K562 (cell line): Measurements from ENCODE around the gene LMBR1. TPM values are rescaled to one million over a fixed set of nuclear protein-coding genes. Genes with fewer than 3 reads are reported as not detected.
A peak's percentile ranks its signal among the peaks of the same experiment; 100 is the strongest.

Source experiments
- ATAC-seq: fragments of 200-7000 bp; cut with Tn5 transposase; 3 replicates; pipeline ENCODE4 v1.9.1; 2020; ENCODE audit warnings: moderate library complexity
- BruUV-seq: library from RNA; stranded (reverse); fragments of 400-500 nt; replicated peaks from 2 replicates; lab custom pipeline; 2021; lab: Mats Ljungman, UMichigan
- CTCF ChIA-PET: fragments of 300-600 bp; formaldehyde crosslinking; extraction: SDS; loops from one replicate; lab custom pipeline; 2021; ENCODE audit warnings: low intra/inter-chr PET ratio; lab: Yijun Ruan, JAX
- POLR2A ChIA-PET: fragments of 300-600, 350-650 bp; sonication (Branson Sonifier 250); formaldehyde crosslinking; extraction: SDS; loops from one replicate; lab custom pipeline; 2021; ENCODE audit warnings: antibody characterized with exemption, inconsistent platforms; lab: Yijun Ruan, JAX
- DNase-seq, 4 experiments: peaks; one replicate each; pipeline versions ENCODE4 v3.0.0 to v3.0.0-alpha.2; 2011 to 2018; ENCODE audit warnings: low spot score in 3 of 4, mixed read lengths in 3 of 4; ENCODE audit errors: extremely low read depth in 1 of 4
- FAIRE-seq: peaks from 2 replicates; lab custom pipeline; 2011; peaks lifted over from hg19 to GRCh38; lab: Jason Lieb, UNC
- H2AFZ ChIP-seq: 2 replicates; pipeline ENCODE4 v1.6.0; 2011; ENCODE audit warnings: low read depth, low read length, control low read depth, inconsistent platforms
- H3K27ac ChIP-seq: fragments of 200-600 bp; 3 replicates; pipeline ENCODE4 v1.8.0; 2011; ENCODE audit warnings: low read depth, mild to moderate bottlenecking, control low read depth, inconsistent platforms, low read length, moderate library complexity, mixed read lengths; ENCODE audit errors: extremely low read depth
- H3K27me3 ChIP-seq, 2 experiments: fragments of 300-600 bp in 1 of 2; 2 replicates in 1 of 2; 3 replicates in 1 of 2; pipeline versions ENCODE4 v1.6.0 to v1.8.0; 2011; ENCODE audit warnings: inconsistent platforms in 2 of 2, low read length in 2 of 2, mild to moderate bottlenecking in 1 of 2, mixed read lengths in 1 of 2, moderate library complexity in 1 of 2; ENCODE audit not compliant: control insufficient read depth in 2 of 2, insufficient read depth in 2 of 2
- H3K36me3 ChIP-seq: fragments of 300-600 bp; 3 replicates; pipeline ENCODE4 v1.8.0; 2011; ENCODE audit warnings: mild to moderate bottlenecking, low read length, inconsistent platforms; ENCODE audit not compliant: control insufficient read depth, insufficient read depth
- H3K4me1 ChIP-seq, 2 experiments: fragments of 200-600 bp in 1 of 2; replicated peaks in 1 of 2; 2 replicates in 1 of 2; 3 replicates in 1 of 2; pipeline versions ENCODE4 v1.5.1 to v1.8.0; 2011; ENCODE audit warnings: inconsistent platforms in 2 of 2, low read length in 2 of 2, mild to moderate bottlenecking in 1 of 2, mixed read lengths in 1 of 2, moderate library complexity in 1 of 2; ENCODE audit not compliant: control insufficient read depth in 2 of 2, insufficient read depth in 2 of 2
- H3K4me2 ChIP-seq: 2 replicates; pipeline ENCODE4 v1.6.1; 2011; ENCODE audit warnings: low read length, control low read depth, inconsistent platforms, mixed read lengths; ENCODE audit not compliant: insufficient read depth
- H3K4me3 ChIP-seq: fragments of 200-600 bp; sonication (generic), shearing (Covaris generic); 2 replicates; pipeline ENCODE4 v1.5.1; 2016; ENCODE audit warnings: control low read depth, inconsistent platforms
- H3K79me2 ChIP-seq: fragments of 200-600 bp; 3 replicates; pipeline ENCODE4 v1.8.0; 2011; ENCODE audit warnings: low read length, inconsistent platforms; ENCODE audit not compliant: control insufficient read depth, insufficient read depth
- H3K9ac ChIP-seq, 2 experiments: 2 replicates each; pipeline versions ENCODE4 v1.6.0 to v1.6.1; 2011; ENCODE audit warnings: low read depth in 2 of 2, low read length in 2 of 2, control low read depth in 1 of 2, inconsistent platforms in 1 of 2, mild to moderate bottlenecking in 1 of 2, mixed read lengths in 1 of 2; ENCODE audit not compliant: insufficient read depth in 1 of 2
- H3K9me1 ChIP-seq: one replicate; pipeline ENCODE4 v1.6.0; 2011; ENCODE audit warnings: inconsistent platforms, mild to moderate bottlenecking, low read length, moderate library complexity; ENCODE audit not compliant: control insufficient read depth, insufficient read depth
- H3K9me3 ChIP-seq: replicated peaks from 2 replicates; pipeline ENCODE4 v1.5.1; 2011; ENCODE audit warnings: low read depth, low read length, inconsistent platforms; ENCODE audit not compliant: control insufficient read depth, insufficient read depth
- H4K20me1 ChIP-seq: replicated peaks from 2 replicates; pipeline ENCODE4 v1.6.1; 2011; ENCODE audit warnings: low read length, inconsistent platforms, mixed read lengths; ENCODE audit not compliant: control insufficient read depth, insufficient read depth
- ADNP ChIP-seq: fragments of 200-800 bp; sonication (Bioruptor generic); IDR thresholded peaks from 2 replicates; pipeline ENCODE4 v1.6.1; 2016; ENCODE audit warnings: missing genetic modification characterization, missing compliant biosample characterization
- CBX1 ChIP-seq: sonication (generic); IDR thresholded peaks from 2 replicates; pipeline ENCODE4 v1.6.1; 2016; ENCODE audit warnings: antibody characterized with exemption, low read depth, mild to moderate bottlenecking
- CBX3 ChIP-seq, 2 experiments: IDR thresholded peaks; 1 replicate in 1 of 2; 2 replicates in 1 of 2; pipeline ENCODE4 v1.6.1; 2012; ENCODE audit warnings: inconsistent platforms in 2 of 2, low read length in 2 of 2, borderline replicate concordance in 1 of 2, control low read depth in 1 of 2
- DIDO1 ChIP-seq: fragments of 450-650 bp; IDR thresholded peaks from 2 replicates; pipeline ENCODE4 v1.6.1; 2016; ENCODE audit warnings: low read depth, missing biosample characterization, missing genetic modification characterization
- PCBP1 ChIP-seq: fragments of 200-400 bp; formaldehyde crosslinking; IDR thresholded peaks from 2 replicates; pipeline ENCODE4 v1.6.1; 2018; ENCODE audit warnings: mild to moderate bottlenecking, low read depth, low read length; ENCODE audit not compliant: poor library complexity, severe bottlenecking
- SAFB ChIP-seq: fragments of 200-400 bp; formaldehyde crosslinking; IDR thresholded peaks from 2 replicates; pipeline ENCODE4 v1.6.1; 2017; ENCODE audit warnings: low read depth, low read length, borderline replicate concordance
- ZNF407 ChIP-seq: fragments of 450-650 bp; IDR thresholded peaks from 2 replicates; pipeline ENCODE4 v1.6.1; 2016; ENCODE audit warnings: low read depth
- ZNF511 ChIP-seq: sonication (generic); formaldehyde crosslinking; IDR thresholded peaks from 2 replicates; pipeline ENCODE4 v1.8.0; 2022; ENCODE audit warnings: mild to moderate bottlenecking, missing genetic modification reagents
- ZNF668 ChIP-seq: fragments of 250-450 bp; sonication (Bioruptor Pico); IDR thresholded peaks from 2 replicates; pipeline ENCODE4 v1.8.0; 2022; ENCODE audit warnings: mild to moderate bottlenecking, inconsistent platforms
- WGBS: fragments of 100-300 bp; shearing (Covaris generic); methylation state at CpG from one replicate; pipeline ENCODE4 v1.1.6; 2016; ENCODE audit warnings: low coverage, mixed read lengths; ENCODE audit not compliant: insufficient coverage; ENCODE audit errors: missing lambda C conversion rate; 5-methylcytosine and 5-hydroxymethylcytosine counted together
- in situ Hi-C: fragments of 300-500 bp; cut with MboI; formaldehyde crosslinking; loops from 4 replicates; pipeline ENCODE4 v1.15.0; 2018; ENCODE audit warnings: inconsistent platforms, mixed read lengths
- intact Hi-C: fragments of 100-400 bp; cut with micrococcal nuclease; formaldehyde crosslinking; loops from 2 replicates; pipeline ENCODE4 v1.14.2; 2022
- polyA plus RNA-seq, 8 experiments: library from polyadenylated mRNA; depleted of rRNA in 4 of 8; stranded (reverse) in 5 of 8; unstranded in 3 of 8; fragments of >200 nt; fragmentation: Nextera tagmentation in 2 of 8; fragmentation: Illumina TruSeq in 1 of 8; extraction: Ambion mirVana in 2 of 8; extraction: Trizol in 1 of 8; gene quantifications; 2 replicates each; pipeline versions ENCODE4 v1.2.1 to v1.2.3, GENCODE V29; 2011 to 2014; ENCODE audit warnings: inconsistent platforms in 1 of 8, missing spikeins in 1 of 8
- total RNA-seq, 7 experiments: library from RNA; depleted of rRNA in 6 of 7; stranded (reverse); fragments of >200 nt in 6 of 7; fragmentation: Illumina TruSeq in 2 of 7; extraction: Trizol in 2 of 7; gene quantifications; 2 replicates each; pipeline versions ENCODE4 v1.2.1 to v1.2.3, GENCODE V29; 2011 to 2021; ENCODE audit warnings: low replicate concordance in 1 of 7
- TF ChIP-seq, protein P1 (sequence below): sonication (generic); formaldehyde crosslinking; IDR thresholded peaks from 2 replicates; pipeline ENCODE4 v1.8.1; 2023; ENCODE audit warnings: mild to moderate bottlenecking, missing genetic modification reagents

Gene LMBR1
- total and polyA plus RNA-seq, 9 of the 15 experiments (the other 6 are each of a cell fraction or from before 2014, with no cell fraction given), result 7.7 to 90.0 (median 59.9) TPM

DNA sequence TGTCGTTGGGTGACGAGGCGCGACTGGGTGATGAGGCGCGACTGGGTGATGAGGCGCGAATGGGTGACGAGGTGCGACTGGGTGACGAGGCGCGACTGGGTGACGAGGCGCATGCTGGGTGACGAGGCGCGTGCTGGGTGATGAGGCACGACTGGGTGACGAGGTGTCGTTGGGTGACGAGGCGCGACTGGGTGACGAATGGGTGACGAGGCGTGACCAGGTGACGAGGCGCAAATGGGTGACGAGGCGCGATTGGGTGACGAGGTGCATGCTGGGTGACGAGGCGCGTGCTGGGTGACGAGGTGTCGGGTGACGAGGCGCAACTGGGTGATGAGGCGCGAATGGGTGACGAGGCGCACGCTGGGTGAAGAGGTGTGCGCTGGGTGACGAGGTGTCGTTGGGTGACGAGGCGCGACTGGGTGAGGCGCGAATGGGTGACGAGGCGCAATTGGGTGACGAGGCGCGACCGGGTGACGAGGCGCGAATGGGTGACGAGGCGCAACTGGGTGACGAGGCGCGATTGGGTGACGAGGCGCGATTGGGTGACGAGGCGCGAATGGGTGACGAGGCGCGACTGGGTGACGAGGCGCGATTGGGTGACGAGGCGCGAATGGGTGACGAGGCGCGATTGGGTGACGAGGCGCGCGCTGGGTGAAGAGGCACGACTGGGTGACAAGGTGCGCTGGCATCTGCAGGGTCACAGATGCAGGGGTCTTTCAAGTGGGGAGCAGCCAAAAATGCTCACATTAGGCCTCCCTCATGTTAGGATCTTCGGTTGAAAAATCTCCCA lies 48.6 kb upstream of the LMBR1 start:
- no peak overlapping the region for H3K27ac ChIP-seq
- TF ChIP-seq DIDO1 (tag) (no peak), ADNP (tag) (no peak), PCBP1 (peak; percentile 46), SAFB (0 out of 2 replicates have a peak, but pooled peaks have one; percentile 18), ZNF407 (no peak), CBX3 (IDR thresholded peaks at IDR 0.05; ENCODE audit: borderline replicate concordance in 1 of 2, low read length in 2 of 2) (peak in 1 of 2 experiments; percentile 29; a peak in 1 of 3 replicates), CBX1 (peak; percentile 17; the same call in 1 of the 2 replicates), ZNF668 (no peak), ZNF511 (no peak)
- TF ChIP-seq, protein P1, sequence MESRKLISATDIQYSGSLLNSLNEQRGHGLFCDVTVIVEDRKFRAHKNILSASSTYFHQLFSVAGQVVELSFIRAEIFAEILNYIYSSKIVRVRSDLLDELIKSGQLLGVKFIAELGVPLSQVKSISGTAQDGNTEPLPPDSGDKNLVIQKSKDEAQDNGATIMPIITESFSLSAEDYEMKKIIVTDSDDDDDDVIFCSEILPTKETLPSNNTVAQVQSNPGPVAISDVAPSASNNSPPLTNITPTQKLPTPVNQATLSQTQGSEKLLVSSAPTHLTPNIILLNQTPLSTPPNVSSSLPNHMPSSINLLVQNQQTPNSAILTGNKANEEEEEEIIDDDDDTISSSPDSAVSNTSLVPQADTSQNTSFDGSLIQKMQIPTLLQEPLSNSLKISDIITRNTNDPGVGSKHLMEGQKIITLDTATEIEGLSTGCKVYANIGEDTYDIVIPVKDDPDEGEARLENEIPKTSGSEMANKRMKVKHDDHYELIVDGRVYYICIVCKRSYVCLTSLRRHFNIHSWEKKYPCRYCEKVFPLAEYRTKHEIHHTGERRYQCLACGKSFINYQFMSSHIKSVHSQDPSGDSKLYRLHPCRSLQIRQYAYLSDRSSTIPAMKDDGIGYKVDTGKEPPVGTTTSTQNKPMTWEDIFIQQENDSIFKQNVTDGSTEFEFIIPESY, result peak; percentile 97
- H3K27me3 ChIP-seq, result peaks cover 25 to 34% of the 10 kb centered on the region in 2 experiments
- no peaks in the 10 kb centered on the region for H3K79me2 ChIP-seq
- peaks cover 10% of the 10 kb centered on the region for H3K9me3 ChIP-seq
- in situ Hi-C loops (no loop called here), intact Hi-C loops (no loop called here)
- H4K20me1 ChIP-seq, result no peaks in the 10 kb centered on the region
- no peak overlapping the region for H3K4me3 ChIP-seq
- ChIA-PET POLR2A (no interaction called here), CTCF (no interaction called here)
- no peak for ATAC-seq
- H3K4me1 ChIP-seq, result peaks cover 0 to 27% of the 10 kb centered on the region in 2 experiments; a peak in 3 of 5 replicates
- H3K9ac ChIP-seq, result no peak overlapping the region
- H2AFZ ChIP-seq, result no peak overlapping the region
- no peak for DNase-seq
- H3K4me2 ChIP-seq, result no peak overlapping the region
- FAIRE-seq, result no peak
- WGBS, result 92% methylated on average over 79 of the region's 92 CpGs
- no TSS peak for BruUV-seq
- H3K36me3 ChIP-seq, result no peaks in the 10 kb centered on the region
- no peaks in the 10 kb centered on the region for H3K9me1 ChIP-seq
